Neural crest cell (in vitro differentiated cells): Measurements from ENCODE around the gene CNTNAP2. TPM values are rescaled to one million over a fixed set of nuclear protein-coding genes. Genes with fewer than 3 reads are reported as not detected.

Source experiments
- DNase-seq: peaks from one replicate; pipeline ENCODE4 v3.0.0; 2021; ENCODE audit warnings: low read depth, mixed read lengths, low spot score
- H3K27ac Mint-ChIP-seq: one replicate; pipeline ENCODE4 v1.8.0; 2021; ENCODE audit warnings: mild to moderate bottlenecking, mixed read lengths; ENCODE audit not compliant: unreplicated experiment
- H3K27me3 Mint-ChIP-seq: 2 replicates; pipeline ENCODE4 v1.8.0; 2021; ENCODE audit warnings: low read depth, mild to moderate bottlenecking, mixed read lengths
- H3K36me3 Mint-ChIP-seq: 2 replicates; pipeline ENCODE4 v1.8.0; 2021; ENCODE audit warnings: low read depth, mild to moderate bottlenecking, mixed read lengths
- H3K4me1 Mint-ChIP-seq: 2 replicates; pipeline ENCODE4 v1.8.0; 2021; ENCODE audit warnings: mixed read lengths
- H3K4me3 Mint-ChIP-seq: one replicate; pipeline ENCODE4 v1.8.0; 2021; ENCODE audit warnings: mild to moderate bottlenecking, mixed read lengths
- H3K9me3 Mint-ChIP-seq: 2 replicates; pipeline ENCODE4 v1.8.0; 2021; ENCODE audit warnings: mixed read lengths
- CTCF ChIP-seq: fragments of 200-600 bp; sonication (generic); conservative IDR thresholded peaks from 2 replicates; pipeline ENCODE4 v1.5.0; 2021; ENCODE audit warnings: antibody characterized with exemption, mild to moderate bottlenecking
- total RNA-seq: library from RNA; stranded (reverse); gene quantifications from 2 replicates; pipeline ENCODE4 v1.2.1, GENCODE V29; 2021

CNTNAP2 gene
- total RNA-seq, 1 donor from 2014 or later = 12.9 TPM

DNA sequence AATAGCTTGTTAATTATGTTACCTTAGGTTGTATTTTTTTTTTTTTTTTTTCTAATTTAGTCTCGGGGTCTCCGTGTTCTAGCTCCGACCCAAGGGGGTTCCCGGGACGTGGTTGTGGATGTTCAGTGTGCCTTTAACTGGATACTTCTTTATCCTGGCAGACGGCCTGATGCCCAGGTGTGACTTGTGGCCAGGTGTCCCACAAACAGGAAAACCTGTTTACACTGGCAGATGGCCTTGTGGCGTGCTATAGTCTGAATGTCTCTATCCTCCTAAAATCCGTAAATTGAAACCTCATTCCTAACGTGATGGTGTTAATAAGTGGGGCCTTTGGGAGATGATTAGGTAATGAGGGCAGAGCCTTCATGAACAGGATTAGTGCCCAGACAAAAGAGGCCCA, 1927.6 kb downstream of the CNTNAP2 start:
- no peaks in the 10 kb centered on the region for H3K36me3 Mint-ChIP-seq
- no peak overlapping the region for H3K27ac Mint-ChIP-seq
- peaks cover 2% of the 10 kb centered on the region for H3K9me3 Mint-ChIP-seq
- no peaks in the 10 kb centered on the region for H3K27me3 Mint-ChIP-seq
- no peak for TF ChIP-seq CTCF
- no peak for DNase-seq
- peaks cover 13% of the 10 kb centered on the region for H3K4me1 Mint-ChIP-seq
- H3K4me3 Mint-ChIP-seq = no peak overlapping the region

DNA sequence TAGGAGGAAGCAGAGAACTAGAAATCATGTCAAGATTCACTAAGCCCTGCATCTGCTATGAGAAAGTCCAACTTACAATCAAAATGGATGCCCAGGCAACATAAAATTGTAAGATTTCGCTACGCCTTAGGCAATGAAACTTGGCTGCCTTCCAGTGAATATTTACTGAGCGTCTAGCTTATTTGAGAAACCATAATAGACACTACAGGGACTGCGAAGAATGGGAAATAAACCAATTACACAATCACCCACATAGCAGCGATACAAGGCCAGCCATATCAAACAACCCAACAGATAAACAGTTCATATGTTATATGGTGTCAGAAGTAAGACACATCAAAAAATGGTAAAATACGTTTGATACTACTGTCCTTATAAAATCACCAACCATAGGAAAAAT, 1928.9 kb downstream of the CNTNAP2 start:
- H3K27me3 Mint-ChIP-seq = no peaks in the 10 kb centered on the region
- no peak for TF ChIP-seq CTCF
- no peak for DNase-seq
- H3K36me3 Mint-ChIP-seq = no peaks in the 10 kb centered on the region
- H3K4me1 Mint-ChIP-seq = peaks cover 9% of the 10 kb centered on the region
- no peak overlapping the region for H3K27ac Mint-ChIP-seq
- H3K4me3 Mint-ChIP-seq = no peak overlapping the region
- H3K9me3 Mint-ChIP-seq = peaks cover 2% of the 10 kb centered on the region

- Mint-ChIP-seq H3K27me3 (no peaks in the 10 kb centered on the region), H3K36me3 (no peaks in the 10 kb centered on the region), H3K4me3 (no peak overlapping the region), H3K9me3 (peaks cover 2% of the 10 kb centered on the region), H3K4me1 (no peaks in the 10 kb centered on the region), H3K27ac (no peak overlapping the region)
- DNase-seq = no peak
- no peak for TF ChIP-seq CTCF
Measured at GRCh38 chr7:148049068-148049467, 1932.5 kb downstream of the CNTNAP2 start.

GRCh38 chr7:148050492-148051158, 1934.0 kb downstream of the CNTNAP2 start:
- DNase-seq = no peak
- Mint-ChIP-seq H3K4me3 (no peak overlapping the region), H3K36me3 (no peaks in the 10 kb centered on the region), H3K9me3 (no peaks in the 10 kb centered on the region), H3K27me3 (no peaks in the 10 kb centered on the region), H3K27ac (no peak overlapping the region), H3K4me1 (no peaks in the 10 kb centered on the region)
- TF ChIP-seq CTCF = no peak

- Mint-ChIP-seq H3K27me3 (no peaks in the 10 kb centered on the region), H3K36me3 (no peaks in the 10 kb centered on the region), H3K4me3 (no peak overlapping the region), H3K4me1 (no peaks in the 10 kb centered on the region), H3K9me3 (no peaks in the 10 kb centered on the region), H3K27ac (no peak overlapping the region)
- TF ChIP-seq CTCF = no peak
- DNase-seq = no peak
Measured at GRCh38 chr7:148056406-148056805, 1939.8 kb downstream of the CNTNAP2 start.
